Transverse colon (tissue), 4 donors: ENCODE data around the gene DNAJB13.

ENCODE experiments used
- EP300 ChIP-seq: sonication (generic); formaldehyde crosslinking; IDR thresholded peaks from one replicate; pipeline ENCODE4 v1.6.1; 2017; ENCODE audit warnings: antibody characterized with exemption, low read depth
- POLR2A ChIP-seq: fragments of 450-650 bp; IDR thresholded peaks from one replicate; pipeline ENCODE4 v1.6.1; 2016; ENCODE audit warnings: antibody characterized with exemption, mild to moderate bottlenecking, moderate library complexity
- POLR2AphosphoS5 ChIP-seq, 3 donors: sonication (generic); formaldehyde crosslinking; IDR thresholded peaks; one replicate each; pipeline ENCODE4 v1.6.1; 2016; ENCODE audit warnings: antibody characterized with exemption in 3 of 3
- TF ChIP-seq, protein P1 (sequence below), 5 experiments: fragments of 200-600 bp in 3 of 5; fragments of 450-650 bp in 2 of 5; sonication (generic) in 3 of 5; IDR thresholded peaks; 1 replicate in 2 of 5; 2 replicates in 3 of 5; pipeline ENCODE4 v1.5.1; 2016 to 2017; ENCODE audit warnings: antibody characterized with exemption in 5 of 5, inconsistent platforms in 3 of 5, mild to moderate bottlenecking in 2 of 5, moderate library complexity in 1 of 5

GRCh38 chr11:73929388-73929787, 21.4 kb upstream of the DNAJB13 start:
- no peak for TF ChIP-seq EP300
- TF ChIP-seq, protein P1, sequence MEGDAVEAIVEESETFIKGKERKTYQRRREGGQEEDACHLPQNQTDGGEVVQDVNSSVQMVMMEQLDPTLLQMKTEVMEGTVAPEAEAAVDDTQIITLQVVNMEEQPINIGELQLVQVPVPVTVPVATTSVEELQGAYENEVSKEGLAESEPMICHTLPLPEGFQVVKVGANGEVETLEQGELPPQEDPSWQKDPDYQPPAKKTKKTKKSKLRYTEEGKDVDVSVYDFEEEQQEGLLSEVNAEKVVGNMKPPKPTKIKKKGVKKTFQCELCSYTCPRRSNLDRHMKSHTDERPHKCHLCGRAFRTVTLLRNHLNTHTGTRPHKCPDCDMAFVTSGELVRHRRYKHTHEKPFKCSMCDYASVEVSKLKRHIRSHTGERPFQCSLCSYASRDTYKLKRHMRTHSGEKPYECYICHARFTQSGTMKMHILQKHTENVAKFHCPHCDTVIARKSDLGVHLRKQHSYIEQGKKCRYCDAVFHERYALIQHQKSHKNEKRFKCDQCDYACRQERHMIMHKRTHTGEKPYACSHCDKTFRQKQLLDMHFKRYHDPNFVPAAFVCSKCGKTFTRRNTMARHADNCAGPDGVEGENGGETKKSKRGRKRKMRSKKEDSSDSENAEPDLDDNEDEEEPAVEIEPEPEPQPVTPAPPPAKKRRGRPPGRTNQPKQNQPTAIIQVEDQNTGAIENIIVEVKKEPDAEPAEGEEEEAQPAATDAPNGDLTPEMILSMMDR (IDR thresholded peaks at IDR 0.05): no peak
- no peak for TF ChIP-seq POLR2A
- TF ChIP-seq POLR2AphosphoS5 (IDR thresholded peaks at IDR 0.05): no peak
